HG02885 (cell line): ENCODE results near the gene ADAM12.
"Not testable (repeated sequence)": the region's sequence is repeated elsewhere in the genome, so short reads cannot be mapped to it uniquely, and the experiment has no call there.

ENCODE experiments used
- ATAC-seq: cut with Tn5 transposase; IDR thresholded peaks from one replicate; pipeline ENCODE4 v1.9.1; 2021; ENCODE audit warnings: mild to moderate bottlenecking; ENCODE audit not compliant: unreplicated experiment, poor library complexity

ADAM12 gene

DNA sequence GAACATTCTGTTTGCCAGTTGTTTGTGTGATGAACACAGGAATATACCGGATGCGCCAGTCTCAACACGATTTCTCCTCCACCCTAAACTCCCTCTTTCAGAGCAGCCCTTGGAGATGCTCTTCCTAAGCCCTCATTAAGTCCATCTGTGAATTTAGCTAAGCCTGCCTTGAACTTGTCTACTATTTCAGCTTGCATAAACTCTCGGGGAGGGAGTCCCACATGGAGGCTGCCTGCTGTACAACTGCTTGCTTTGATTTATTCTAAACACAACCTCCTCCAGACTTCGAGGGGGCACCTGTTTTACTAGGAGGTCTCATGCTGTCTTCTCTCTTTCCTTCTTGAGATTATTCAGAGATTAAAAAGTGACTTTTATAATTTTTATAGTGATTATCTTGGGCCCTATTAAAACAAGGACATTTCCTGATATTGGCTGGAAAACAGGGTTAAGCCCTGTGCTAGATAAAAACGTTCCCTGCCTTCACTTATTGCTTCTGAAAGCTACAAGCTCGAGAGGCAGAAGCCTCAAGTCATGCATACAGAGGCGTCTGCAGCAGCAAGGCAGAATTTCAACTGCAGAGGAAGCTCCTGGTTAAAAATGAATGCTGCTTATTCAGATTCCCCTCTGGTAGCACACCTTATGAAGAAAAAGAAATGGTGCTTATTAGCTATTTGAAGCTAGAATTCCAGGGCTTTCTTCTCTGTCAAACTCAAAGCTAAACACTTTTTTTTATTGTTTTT is 317.6 kb downstream of the ADAM12 start:
- ATAC-seq, result no peak

DNA sequence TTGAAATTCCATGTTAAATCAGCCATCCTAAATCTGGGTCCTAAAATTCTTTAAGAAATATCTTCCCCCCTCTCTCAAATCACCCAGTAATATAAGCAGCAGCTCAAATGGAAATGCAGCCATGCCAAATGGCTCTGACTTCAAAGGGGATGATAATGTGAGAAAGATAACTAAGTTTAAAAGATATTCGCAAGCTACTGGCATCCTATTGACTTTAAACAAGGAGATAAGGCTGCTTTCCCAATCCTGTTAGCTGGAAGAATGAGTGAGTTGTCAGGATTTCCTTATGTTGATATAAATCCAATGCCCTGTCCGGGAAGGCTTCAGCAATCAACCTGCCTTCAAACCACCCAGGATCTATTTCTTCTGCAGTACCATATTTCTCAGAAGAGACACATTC is 320.0 kb downstream of the ADAM12 start:
- no peak for ATAC-seq

DNA sequence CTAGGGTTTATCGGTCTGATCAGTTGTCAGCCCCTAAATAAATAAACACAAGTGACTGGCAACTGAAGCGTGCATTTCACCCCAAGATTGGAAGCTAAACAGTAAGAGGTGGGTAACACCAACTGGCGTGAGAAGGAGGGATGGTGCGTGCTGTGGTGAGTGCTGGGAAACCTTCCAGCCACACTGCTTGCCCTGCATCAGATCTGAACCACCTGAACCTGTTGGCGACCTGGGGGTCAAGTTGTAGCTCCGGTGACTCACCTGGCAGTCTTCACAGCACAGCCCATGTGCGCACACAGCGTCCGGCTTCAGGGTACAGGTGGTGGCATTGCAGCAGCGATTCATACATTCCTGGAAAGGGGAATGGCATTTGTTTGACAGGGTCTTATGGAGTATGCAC is 321.8 kb downstream of the ADAM12 start:
- no peak for ATAC-seq

DNA sequence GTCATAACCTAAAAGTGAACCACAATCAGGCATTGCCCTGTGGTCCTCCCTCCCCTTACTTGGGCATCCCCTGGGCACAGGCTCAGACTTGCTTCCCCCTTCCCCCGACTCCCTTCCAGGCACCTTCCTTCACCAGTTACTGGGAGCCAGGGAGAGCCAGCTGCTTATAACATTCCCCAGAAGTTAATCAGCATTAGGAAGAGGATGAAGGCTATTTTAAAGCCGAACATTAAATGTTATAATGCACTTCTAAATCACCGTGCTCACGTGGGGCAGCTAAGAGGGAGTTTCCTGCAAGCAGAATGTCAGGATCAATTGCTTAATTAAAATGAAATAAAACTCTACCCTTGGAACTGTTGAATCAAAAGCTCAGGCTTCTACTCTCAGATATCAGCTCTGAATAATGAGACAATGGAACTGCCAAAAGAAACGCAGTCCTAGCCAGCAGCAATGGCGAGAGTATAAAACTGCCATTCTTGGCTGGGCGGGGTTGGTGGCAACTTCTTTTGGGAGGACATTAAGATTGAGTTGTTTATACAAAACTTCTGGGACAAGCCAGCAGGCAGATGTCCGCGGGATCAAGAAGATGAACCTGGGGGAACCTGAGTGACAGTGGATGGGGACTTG is 322.4 kb downstream of the ADAM12 start:
- no peak for ATAC-seq

DNA sequence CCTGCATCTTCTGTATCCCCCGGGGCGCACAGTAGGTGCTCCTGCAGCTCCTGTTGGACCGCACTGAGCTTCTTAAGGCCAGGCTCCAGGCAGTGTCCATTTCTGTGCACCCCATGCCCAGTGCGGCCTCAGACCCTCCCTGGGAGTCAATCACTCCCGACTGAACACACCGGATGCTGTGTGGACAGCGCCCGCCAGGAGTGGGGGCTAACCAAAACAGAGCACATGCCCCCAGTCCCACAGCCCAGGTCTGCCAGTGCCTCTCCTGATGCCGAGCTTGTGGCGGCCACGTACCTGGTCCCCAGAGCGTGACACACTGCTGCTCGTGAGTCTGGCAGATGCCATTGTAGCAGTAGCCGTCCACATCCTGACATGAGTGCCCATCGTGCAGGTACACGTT is 323.8 kb downstream of the ADAM12 start:
- no peak for ATAC-seq

DNA sequence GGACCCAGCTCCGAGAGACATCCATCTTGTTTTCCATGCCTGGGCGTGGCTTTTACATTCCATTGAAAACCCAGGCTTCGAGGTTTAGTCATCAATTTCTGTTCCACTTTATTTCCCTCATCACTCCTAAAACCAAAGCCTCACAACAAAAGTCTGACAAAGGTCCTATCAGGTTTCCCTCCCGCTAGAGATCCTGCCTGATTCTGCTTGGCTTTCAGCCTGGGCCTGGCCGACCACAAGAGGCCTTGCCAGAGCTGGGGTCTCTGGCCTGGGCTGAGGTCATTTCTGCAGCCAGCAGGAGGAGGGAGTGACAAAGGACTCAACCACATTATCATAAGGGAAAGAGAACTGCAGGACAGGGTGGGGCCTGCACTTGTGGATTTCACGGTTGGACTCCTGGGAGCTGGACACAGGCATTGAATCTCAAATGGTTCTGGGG is 324.9 kb downstream of the ADAM12 start:
- no peak for ATAC-seq

DNA sequence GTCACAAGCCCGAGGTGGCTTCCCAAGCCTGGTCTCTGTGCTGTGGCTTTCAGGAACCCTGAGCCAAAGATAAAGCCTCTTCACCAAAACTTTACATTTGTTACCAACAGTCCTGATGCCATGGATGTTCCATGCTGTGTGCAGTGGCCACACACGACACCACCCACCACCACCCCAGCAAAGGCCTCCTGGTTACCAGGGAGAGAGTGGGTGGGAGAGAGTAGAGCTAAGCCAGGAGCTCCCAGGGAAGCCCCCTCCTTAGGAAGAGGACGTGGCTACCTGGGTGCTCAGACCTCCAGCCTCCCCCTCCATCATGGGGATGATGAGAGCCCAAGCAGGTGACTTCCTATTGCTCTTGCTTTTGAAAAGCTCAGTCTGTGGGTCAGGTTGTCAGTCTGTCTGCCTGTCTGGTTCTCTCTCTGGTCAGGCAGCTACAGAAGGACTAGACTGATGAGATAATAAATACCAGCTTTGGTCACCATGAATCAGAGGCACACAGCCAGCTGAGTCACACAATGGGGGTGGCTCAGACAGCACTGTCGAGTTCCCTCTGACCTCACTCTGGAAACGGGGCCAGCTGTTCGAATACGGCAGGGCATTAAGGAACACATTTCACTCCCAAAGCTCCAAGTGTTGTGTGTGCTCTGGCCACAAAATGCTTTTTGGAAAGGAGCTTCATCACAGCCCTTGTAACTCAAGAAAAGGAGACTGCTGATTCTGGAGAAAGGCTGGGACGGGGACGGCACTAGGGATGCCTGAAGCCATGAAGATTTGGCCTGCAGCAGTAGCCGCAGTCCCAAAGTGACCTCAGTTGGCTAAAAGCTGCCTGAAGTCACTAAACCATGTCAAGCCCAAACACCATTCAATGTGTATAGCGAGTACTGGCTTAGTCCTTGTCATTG is 325.9 kb downstream of the ADAM12 start:
- no peak for ATAC-seq

DNA sequence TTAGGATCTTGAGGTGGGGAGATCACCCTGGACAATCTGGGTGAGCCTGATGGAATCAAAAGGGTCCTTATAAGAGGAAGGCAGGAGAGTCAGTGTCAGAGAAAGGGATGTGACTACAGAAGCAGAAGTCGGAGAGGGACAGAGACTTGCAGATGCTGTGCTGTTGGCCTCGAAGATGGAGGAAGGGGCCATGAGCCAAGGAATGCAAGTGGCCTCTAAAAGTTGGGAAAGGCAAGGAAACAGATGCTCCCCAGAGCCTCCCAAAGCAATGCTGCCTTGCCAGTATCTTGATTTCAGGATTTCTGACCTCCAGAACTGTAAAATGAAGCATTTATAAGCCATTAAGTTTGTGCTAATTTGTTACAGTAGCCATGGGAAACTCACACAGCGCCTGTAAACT is 326.8 kb downstream of the ADAM12 start:
- no peak for ATAC-seq

DNA sequence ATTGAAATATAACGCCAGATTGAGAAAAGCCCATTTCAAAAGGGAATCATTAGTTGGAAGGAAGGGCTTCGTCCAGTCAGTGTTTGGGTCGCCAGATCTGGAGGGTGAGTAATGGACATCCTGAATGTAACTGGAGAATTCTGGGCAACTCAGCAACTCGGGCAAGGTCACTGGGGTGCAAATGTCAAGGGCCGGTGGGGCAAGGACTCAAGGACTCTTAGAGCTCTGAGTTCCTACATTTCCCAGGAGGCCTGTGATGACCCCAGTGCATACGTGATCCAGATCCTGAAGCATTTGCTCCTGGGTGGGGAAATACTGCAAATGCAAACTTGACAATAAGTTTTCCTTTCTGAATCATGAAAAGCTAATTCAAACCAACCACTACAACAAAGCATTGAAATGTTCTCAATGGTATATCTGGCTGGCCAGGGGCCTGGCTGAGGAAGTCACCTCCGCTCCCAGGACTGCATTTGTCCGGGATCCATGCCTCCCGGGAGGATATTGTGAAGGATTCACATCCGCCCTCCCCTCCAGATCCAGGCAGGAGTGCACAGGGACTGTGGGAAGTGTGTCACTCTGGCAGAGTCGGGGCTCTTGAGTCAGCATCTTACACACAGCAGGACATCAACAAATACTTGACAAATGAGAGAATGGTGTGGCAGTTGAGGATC is 327.9 kb downstream of the ADAM12 start:
- no peak for ATAC-seq

DNA sequence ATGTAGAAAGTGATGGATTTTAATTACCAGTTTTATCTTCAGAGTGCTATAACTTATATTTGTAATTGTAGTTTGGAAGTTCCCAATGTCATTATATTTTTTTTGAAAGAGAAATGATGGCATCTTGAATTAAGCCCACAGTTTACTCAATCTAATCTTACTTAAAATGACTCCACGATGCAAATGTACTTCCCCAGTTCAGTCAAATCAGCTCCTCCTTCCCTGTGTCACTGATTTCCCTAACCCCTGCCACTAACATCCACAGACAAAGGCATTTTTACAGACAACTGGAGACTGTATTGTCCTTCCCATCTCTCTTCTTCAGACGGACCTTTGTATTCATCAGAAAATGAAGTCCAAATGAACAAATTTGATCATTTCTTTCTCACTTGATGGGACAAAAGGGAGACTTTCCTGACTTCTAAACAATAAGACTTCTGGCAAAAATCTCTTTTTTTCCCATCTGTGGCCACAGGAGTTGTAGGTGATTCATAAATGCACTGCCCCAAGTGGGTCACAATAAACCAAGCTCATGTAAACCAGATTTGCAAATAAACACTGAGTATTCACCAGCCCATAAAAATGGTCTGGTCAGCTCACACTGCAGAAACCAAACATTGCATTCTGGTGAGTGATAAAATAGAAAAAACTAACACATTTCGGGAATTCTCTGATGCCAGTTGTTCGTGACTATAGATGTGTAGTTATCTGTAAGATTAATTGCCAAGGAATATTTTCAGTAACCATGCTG is 329.0 kb downstream of the ADAM12 start:
- no peak for ATAC-seq

DNA sequence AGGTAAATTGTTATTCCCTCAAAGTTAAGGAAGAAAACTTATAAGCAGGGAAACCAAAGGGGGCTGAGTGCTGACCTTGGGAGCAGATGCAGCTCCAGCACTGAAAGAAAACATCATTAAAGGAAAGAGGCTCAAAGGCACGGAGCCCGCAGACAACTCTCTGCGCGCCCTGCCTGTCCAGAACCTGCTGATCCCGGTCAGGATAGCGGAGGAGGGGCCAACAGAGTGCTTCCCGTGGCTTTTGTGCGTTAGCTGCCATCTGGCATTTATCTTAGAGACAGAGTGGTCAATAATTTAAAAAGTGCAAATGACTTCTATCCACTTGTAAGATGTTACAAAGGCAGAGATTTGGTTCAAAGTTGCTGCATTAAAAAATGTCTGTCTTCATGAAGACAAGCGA is 329.8 kb downstream of the ADAM12 start:
- ATAC-seq, result no peak

DNA sequence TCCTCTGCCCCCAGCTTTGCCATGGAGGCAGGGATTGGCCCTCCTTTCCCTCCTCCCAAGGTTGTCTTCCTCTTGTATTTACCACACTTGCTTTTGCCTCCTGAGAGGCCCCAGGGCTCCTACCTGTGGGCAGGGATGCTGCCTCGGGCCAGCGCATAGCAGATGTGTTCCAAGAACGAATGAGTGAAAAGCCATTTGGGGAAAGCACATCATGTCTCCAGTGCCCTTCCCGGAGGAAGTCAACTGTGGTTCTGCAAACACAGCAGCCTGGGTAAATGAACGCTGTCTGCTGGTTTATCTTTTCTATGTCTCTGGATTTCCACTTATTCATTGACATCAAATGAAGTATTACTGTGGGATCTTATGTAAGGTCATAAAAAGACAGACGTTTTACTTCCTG is 330.2 kb downstream of the ADAM12 start:
- no peak for ATAC-seq

DNA sequence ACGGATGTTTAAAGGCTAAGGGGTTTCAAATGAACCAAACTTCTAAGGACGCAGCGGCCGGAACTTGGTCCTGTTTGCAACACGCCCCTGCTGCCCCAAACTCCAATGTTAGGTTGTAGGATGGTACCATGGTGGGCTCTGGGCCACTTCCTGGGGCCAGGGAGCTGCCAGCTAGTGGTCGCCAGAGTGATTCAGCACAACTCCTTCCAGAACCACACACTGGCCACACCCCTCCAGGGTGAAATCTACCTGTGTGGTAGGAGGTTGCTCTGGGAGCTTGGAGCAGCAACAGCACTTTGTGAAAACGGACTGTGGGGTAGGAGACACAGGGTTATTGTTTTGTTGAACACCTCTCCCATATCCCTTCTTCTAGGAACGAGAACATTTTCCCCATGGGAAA is 330.8 kb downstream of the ADAM12 start:
- no peak for ATAC-seq

DNA sequence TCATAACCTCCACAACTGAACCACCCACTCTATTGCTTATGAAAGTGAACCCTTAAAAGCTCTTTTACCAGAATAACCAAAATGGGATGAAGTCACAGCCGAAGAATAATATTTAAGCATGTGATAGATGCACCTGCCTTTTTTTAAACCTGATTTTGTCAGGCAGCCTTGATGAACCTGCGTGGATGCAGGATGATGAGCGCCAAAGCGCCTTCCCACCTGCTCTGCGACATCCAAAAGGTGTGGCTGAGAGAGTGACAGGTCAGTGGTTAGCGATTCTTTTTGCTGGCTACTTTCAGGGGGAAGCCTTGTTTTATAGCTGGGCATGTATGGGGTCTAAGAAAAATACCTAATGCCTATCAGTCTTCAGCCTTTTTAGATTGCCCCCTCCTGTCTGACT is 334.1 kb downstream of the ADAM12 start:
- ATAC-seq, result no peak

DNA sequence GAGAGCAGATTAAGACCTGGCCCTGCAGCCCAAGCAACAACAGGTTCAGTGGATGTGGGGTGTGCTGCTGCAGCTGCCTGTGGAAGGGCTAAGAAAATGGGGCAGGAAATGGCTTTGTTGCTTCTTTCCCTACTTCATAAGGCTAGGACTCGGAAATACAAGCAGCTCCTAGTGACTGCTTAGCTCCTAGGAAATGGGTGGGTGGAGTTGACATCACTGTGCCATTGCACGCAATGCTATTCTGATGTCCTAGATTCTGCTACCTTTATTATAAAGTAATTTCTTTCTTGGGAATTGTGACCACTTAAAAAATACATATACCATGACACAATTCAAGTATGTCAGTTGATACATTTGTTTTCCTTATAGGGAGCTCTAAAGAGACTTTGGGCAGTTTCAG is 336.1 kb downstream of the ADAM12 start:
- no peak for ATAC-seq

DNA sequence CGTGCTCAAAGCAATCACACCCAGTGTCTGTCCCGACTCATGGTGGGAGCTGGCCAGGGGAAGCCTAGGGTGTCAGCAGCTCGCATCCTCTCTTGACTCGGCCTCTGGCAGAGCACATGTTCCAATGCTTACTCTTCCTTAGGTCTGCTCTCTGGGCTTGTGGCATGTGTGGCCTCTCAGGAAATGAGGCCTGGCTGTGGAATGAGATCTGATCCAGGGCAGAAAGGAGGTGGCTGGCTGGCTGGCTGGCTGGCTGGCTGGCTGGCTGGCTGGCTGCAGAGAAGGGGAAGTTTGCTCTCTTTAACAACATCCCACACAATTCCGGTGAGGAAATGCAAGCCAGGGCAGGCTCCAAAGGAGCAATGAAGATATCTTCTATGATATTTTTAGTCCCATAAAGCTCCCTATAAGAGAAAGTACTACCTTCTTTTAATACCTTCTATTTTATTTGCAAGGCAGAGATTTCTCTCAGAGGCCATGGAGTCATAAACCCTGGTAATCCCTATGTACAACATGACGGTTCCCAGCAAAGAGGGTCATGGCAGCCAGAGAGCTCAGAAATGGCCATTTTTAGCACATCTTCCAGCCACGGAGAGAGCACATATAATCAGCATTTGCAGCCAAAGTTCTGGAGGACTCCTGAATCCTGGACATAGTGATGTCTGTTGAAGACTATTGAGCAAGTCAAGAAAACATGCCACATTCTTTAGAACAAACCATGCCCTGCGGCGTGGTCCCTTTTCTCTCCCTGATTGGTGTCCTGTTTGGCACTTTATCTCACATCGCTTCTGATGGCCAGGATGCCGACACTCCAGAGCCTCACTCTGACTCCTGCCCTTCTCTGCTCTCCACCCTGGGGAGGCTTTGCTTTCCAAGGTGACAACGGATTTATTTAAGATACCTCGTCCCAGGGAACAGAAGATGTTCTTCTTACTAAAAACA is 338.2 kb downstream of the ADAM12 start:
- ATAC-seq, result no peak

DNA sequence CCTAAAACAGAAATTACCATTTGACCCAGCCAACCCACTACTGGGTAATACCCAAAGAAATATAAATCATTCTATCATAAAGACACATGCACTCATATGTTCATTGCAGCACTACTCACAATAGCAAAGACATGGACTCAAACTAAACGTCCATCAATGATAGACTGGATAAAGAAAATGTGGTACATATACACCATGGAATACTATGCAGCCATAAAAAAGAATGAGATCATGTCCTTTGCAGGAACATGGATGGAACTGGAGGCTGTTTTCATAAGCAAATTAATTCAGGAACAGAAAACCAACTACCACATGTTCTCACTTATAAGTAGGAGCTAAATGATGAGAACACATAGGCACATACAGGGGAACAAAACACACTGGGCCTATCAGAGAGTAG is 340.5 kb downstream of the ADAM12 start:
- not testable (repeated sequence) for ATAC-seq

DNA sequence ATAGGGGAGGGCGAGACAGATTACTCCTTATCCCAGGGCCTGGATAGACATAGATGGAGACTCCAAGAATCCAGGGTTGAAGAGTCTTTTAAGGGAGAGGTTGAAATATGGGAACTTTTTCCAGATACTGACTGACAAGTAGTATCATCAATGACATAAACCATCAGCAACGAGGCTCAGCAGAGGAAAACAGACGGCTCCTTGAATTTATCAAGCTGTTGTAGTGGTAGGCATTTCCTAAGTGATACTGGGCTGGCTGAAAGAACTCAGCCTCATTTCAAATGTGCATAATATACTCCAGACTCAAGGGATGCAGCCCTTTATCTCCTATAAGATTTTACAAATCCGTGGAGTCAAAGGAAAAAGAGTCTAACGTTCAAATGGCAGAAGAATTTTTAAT is 341.4 kb downstream of the ADAM12 start:
- ATAC-seq, result no peak

DNA sequence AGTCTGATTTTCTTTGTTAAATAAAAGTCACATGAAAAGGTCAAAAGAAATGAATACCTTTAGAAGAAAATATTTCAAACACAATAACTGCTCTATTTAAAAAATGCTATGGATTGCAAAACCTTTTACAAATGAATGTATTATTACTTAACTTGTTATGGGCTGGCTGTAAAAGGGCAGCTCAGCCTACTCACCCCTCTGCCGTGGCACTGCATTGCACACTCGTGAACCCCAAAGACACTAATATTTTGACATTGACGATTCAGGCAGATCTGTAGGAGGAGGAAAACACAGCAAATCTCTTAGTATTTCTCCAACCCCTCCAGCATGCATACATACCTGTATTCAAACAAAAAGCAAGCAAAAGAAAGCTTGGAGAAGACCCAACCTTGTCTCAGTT is 342.4 kb downstream of the ADAM12 start:
- ATAC-seq, result no peak
